Transverse colon (tissue), 4 donors: Measurements from ENCODE around the gene ZNF407. TPM values are rescaled to one million over a fixed set of nuclear protein-coding genes. Genes with fewer than 3 reads are reported as not detected.

Experiments
- DNase-seq: peaks from one replicate; pipeline ENCODE4 v3.0.0-alpha.2; 2019
- H3K27ac ChIP-seq, 4 donors: fragments of 200-600 bp; sonication (generic); 2 replicates each; pipeline ENCODE4 v1.5.1; 2016 to 2018; ENCODE audit warnings: inconsistent platforms in 4 of 4
- H3K27me3 ChIP-seq: fragments of 200-600 bp; sonication (generic); 2 replicates; pipeline ENCODE4 v1.5.1; 2017; ENCODE audit warnings: inconsistent platforms
- H3K36me3 ChIP-seq, 4 donors: fragments of 200-600 bp; sonication (generic); 2 replicates each; pipeline ENCODE4 v1.5.1; 2017 to 2019; ENCODE audit warnings: inconsistent platforms in 4 of 4
- H3K4me1 ChIP-seq, 4 donors: fragments of 200-600 bp; sonication (generic); 2 replicates each; pipeline ENCODE4 v1.5.1; 2017 to 2020; ENCODE audit warnings: inconsistent platforms in 4 of 4
- H3K4me3 ChIP-seq, 4 donors: fragments of 200-600 bp; sonication (generic); 1 replicate in 1 of 4; 2 replicates in 3 of 4; pipeline versions ENCODE4 v1.5.1 to v1.6.1; 2017 to 2019; ENCODE audit warnings: inconsistent platforms in 4 of 4
- H3K9me3 ChIP-seq, 2 donors: fragments of 200-600 bp; sonication (generic); 2 replicates each; pipeline ENCODE4 v1.5.1; 2017 to 2019; ENCODE audit warnings: inconsistent platforms in 2 of 2
- CTCF ChIP-seq, 5 experiments: fragments of 200-600 bp in 3 of 5; fragments of 450-650 bp in 2 of 5; sonication (generic) in 3 of 5; IDR thresholded peaks; 1 replicate in 2 of 5; 2 replicates in 3 of 5; pipeline ENCODE4 v1.5.1; 2016 to 2017; ENCODE audit warnings: antibody characterized with exemption in 5 of 5, inconsistent platforms in 3 of 5, mild to moderate bottlenecking in 2 of 5, moderate library complexity in 1 of 5
- EP300 ChIP-seq: sonication (generic); formaldehyde crosslinking; IDR thresholded peaks from one replicate; pipeline ENCODE4 v1.6.1; 2017; ENCODE audit warnings: antibody characterized with exemption, low read depth
- POLR2A ChIP-seq: fragments of 450-650 bp; IDR thresholded peaks from one replicate; pipeline ENCODE4 v1.6.1; 2016; ENCODE audit warnings: antibody characterized with exemption, mild to moderate bottlenecking, moderate library complexity
- POLR2AphosphoS5 ChIP-seq, 3 donors: sonication (generic); formaldehyde crosslinking; IDR thresholded peaks; one replicate each; pipeline ENCODE4 v1.6.1; 2016; ENCODE audit warnings: antibody characterized with exemption in 3 of 3
- WGBS, 2 donors: methylation state at CpG; one replicate each; pipeline ENCODE4 v1.1.5; 2018; ENCODE audit warnings: low coverage in 1 of 2; 5-methylcytosine and 5-hydroxymethylcytosine counted together
- in situ Hi-C, 4 donors: fragments of 200-750 bp; cut with MboI; loops; one replicate each; pipeline versions ENCODE4 v1.15.0 to v1.15.1; 2017; ENCODE audit warnings: low sequenced_read_pairs in 3 of 4, low pct_ligation_motif_present in 1 of 4, low pct_unique_long_range_greater_than_20kb in 1 of 4
- intact Hi-C: fragments of 100-400 bp; cut with DNase I; formaldehyde crosslinking; loops from one replicate; pipeline ENCODE4 v1.15.1; 2023; ENCODE audit warnings: low total_unique reads
- total RNA-seq, 4 donors: library from RNA; depleted of rRNA; stranded (reverse); fragments of >200 nt; gene quantifications; one replicate each; pipeline ENCODE4 v1.1.0, GENCODE V29; 2016

ZNF407 gene
- total RNA-seq, 4 donors from 2014 or later: 13.5 to 24.1 (median 20.1) TPM

- no peak overlapping the region for H3K27ac ChIP-seq
- H3K4me1 ChIP-seq: no peaks in the 10 kb centered on the region
- no peaks in the 10 kb centered on the region for H3K9me3 ChIP-seq
- intact Hi-C loops (no loop called here), in situ Hi-C loops (no loop called here)
- H3K4me3 ChIP-seq: no peak overlapping the region
- TF ChIP-seq POLR2AphosphoS5 (IDR thresholded peaks at IDR 0.05): no peak
- no peak for TF ChIP-seq CTCF (IDR thresholded peaks at IDR 0.05)
- TF ChIP-seq EP300: no peak
- no peak for TF ChIP-seq POLR2A
- H3K36me3 ChIP-seq: no peaks in the 10 kb centered on the region
- DNase-seq: no peak
- 80 to 93% methylated on average over 2 of the region's 2 CpGs for WGBS, 2 donors
- no peaks in the 10 kb centered on the region for H3K27me3 ChIP-seq
Observed at GRCh38 chr18:74617486-74617885, 19.8 kb downstream of the ZNF407 start.

DNA sequence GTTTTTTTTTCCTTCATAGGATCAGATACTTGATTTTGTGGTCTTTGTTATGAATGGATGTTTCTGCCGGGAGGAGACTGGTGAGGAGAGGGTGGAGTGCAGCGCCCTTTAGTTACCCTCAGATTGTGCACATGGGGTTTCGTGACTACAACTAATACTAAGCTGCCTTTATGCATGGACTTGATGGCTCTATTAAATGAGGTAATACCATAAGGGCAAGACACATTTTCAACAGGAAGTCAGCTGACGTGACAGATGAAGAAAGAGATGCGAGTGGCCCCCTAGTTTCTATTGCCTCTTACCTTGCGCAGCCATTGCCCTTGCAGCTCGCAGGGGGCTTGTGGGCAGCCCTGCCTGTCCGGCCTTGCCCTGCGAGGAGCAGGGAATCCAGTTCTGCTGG, 24.4 kb downstream of the ZNF407 start:
- in situ Hi-C loops (no loop called here), intact Hi-C loops (no loop called here)
- H3K27me3 ChIP-seq: no peaks in the 10 kb centered on the region
- H3K4me3 ChIP-seq: no peak overlapping the region
- H3K9me3 ChIP-seq: no peaks in the 10 kb centered on the region
- DNase-seq: no peak
- TF ChIP-seq POLR2A: no peak
- no peak for TF ChIP-seq EP300
- no peak for TF ChIP-seq POLR2AphosphoS5 (IDR thresholded peaks at IDR 0.05)
- no peak for TF ChIP-seq CTCF (IDR thresholded peaks at IDR 0.05)
- H3K27ac ChIP-seq: no peak overlapping the region
- no peaks in the 10 kb centered on the region for H3K4me1 ChIP-seq
- H3K36me3 ChIP-seq: no peaks in the 10 kb centered on the region
- 67 to 79% methylated on average over 5 to 9 of the region's 9 CpGs for WGBS, 2 donors

DNA sequence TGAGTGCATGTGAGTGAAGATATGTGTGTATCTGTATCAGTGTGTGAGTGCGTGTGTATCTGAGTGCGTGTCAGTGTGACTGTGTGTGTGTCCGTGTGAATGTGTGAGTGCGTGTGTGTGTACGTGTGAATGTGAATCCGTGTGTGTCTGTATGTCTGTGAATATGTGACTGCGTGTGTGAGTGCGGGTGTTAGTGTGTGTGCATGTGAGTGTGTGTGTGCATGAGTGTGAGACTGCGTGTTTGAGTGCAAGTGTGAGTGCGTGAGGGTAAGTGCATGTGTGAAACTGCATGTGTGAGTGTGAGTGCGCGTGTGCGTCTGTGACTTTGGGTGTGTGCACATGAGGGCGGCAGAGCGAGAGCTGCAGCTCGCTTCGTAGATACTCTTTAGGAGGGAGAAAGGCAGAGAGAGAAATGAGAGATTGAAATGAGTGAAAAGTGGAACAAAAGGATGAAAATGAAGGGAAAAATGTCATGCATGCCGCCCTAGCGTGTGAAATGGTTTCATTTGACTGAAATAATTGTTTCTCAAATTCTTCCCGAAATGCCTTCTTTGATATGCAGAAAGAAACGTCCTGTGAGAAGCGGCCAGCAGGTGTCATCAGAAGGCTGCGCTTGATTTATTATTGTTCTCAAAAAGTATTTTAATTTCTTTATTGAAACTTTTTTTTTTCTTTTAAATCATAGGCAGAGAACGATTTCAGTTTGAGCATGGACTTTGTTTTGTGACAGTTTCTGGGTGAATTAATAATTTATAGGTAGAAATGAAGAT, 25.6 kb downstream of the ZNF407 start:
- intact Hi-C loops: no loop called here
- TF ChIP-seq POLR2AphosphoS5 (IDR thresholded peaks at IDR 0.05) (no peak), CTCF (IDR thresholded peaks at IDR 0.05) (peak in 4 of 5 experiments; percentile 24 to 35 (median 34))
- in situ Hi-C loops: no loop called here
- Histone ChIP-seq H3K27ac (no peak overlapping the region), H3K36me3 (no peaks in the 10 kb centered on the region), H3K27me3 (no peaks in the 10 kb centered on the region), H3K9me3 (no peaks in the 10 kb centered on the region), H3K4me3 (no peak overlapping the region), H3K4me1 (no peaks in the 10 kb centered on the region)
- WGBS, 2 donors: 65 to 78% methylated on average over 24 of the region's 24 CpGs
- DNase-seq: no peak

- H3K4me3 ChIP-seq: no peak overlapping the region
- H3K9me3 ChIP-seq: no peaks in the 10 kb centered on the region
- TF ChIP-seq EP300: no peak
- no peak for TF ChIP-seq POLR2A
- TF ChIP-seq POLR2AphosphoS5 (IDR thresholded peaks at IDR 0.05): no peak
- TF ChIP-seq CTCF (IDR thresholded peaks at IDR 0.05): no peak
- in situ Hi-C loops (no loop called here), intact Hi-C loops (no loop called here)
- H3K4me1 ChIP-seq: no peaks in the 10 kb centered on the region
- no peaks in the 10 kb centered on the region for H3K36me3 ChIP-seq
- no peaks in the 10 kb centered on the region for H3K27me3 ChIP-seq
- no peak overlapping the region for H3K27ac ChIP-seq
- DNase-seq: no peak
- 84 to 90% methylated on average over 3 to 8 of the region's 8 CpGs for WGBS, 2 donors
Observed at GRCh38 chr18:74624466-74624865, 26.8 kb downstream of the ZNF407 start.
